ENCODE results near the gene RAMP1. TPM values are rescaled to one million over a fixed set of nuclear protein-coding genes. Genes with fewer than 3 reads are reported as not detected.
"Not testable (repeated sequence)": the region's sequence is repeated elsewhere in the genome, so short reads cannot be mapped to it uniquely, and the experiment has no call there.

Gene RAMP1
- polyA plus RNA-seq, 4 donors, result 61.6 to 155 (median 88.0) TPM

DNA sequence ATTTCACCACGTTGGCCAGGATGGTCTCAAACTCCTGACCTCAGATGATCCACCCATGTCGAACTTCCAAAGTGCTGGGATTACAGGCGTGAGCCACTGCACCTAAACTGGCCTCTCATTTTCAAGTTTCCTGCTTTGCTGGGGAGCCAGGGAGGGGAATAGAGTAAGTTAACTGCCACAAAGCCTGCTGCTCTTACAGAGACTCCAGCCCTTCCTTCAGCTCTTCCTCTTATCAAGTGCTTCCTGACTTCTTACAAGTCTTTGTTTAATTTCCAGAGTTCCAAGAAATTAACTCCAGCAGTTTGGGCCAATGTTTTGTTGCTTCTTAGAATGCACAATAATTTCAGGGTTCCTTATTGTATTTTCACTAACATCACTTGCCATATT, 83.1 kb downstream of the RAMP1 start:
- 63 to 86% (median 79%) methylated on average over 3 of the region's 3 CpGs for WGBS, 3 donors
- H3K4me3 ChIP-seq (ENCODE audit: low read depth in 1 of 3, low read length in 3 of 3), result no peak overlapping the region
- no peaks in the 10 kb centered on the region for H3K27me3 ChIP-seq (ENCODE audit: control insufficient read depth in 3 of 3, insufficient read depth in 3 of 3, low read length in 3 of 3)
- peaks cover 1 to 20% of the 10 kb centered on the region in 2 donors for H3K9me3 ChIP-seq (ENCODE audit: control insufficient read depth in 2 of 2, insufficient read depth in 1 of 2, low read depth in 1 of 2, low read length in 1 of 2)
- no peak overlapping the region for H3K27ac ChIP-seq (ENCODE audit: low read depth in 1 of 3, low read length in 2 of 3)
- no peaks in the 10 kb centered on the region for H3K36me3 ChIP-seq (ENCODE audit: control insufficient read depth in 3 of 3, insufficient read depth in 2 of 3, low read depth in 1 of 3, low read length in 3 of 3)
- no peaks in the 10 kb centered on the region for H3K4me1 ChIP-seq (ENCODE audit: control insufficient read depth in 3 of 3, insufficient read depth in 2 of 3, low read depth in 1 of 3, low read length in 2 of 3)
- DNase-seq (no peak), FAIRE-seq (no peak)

DNA sequence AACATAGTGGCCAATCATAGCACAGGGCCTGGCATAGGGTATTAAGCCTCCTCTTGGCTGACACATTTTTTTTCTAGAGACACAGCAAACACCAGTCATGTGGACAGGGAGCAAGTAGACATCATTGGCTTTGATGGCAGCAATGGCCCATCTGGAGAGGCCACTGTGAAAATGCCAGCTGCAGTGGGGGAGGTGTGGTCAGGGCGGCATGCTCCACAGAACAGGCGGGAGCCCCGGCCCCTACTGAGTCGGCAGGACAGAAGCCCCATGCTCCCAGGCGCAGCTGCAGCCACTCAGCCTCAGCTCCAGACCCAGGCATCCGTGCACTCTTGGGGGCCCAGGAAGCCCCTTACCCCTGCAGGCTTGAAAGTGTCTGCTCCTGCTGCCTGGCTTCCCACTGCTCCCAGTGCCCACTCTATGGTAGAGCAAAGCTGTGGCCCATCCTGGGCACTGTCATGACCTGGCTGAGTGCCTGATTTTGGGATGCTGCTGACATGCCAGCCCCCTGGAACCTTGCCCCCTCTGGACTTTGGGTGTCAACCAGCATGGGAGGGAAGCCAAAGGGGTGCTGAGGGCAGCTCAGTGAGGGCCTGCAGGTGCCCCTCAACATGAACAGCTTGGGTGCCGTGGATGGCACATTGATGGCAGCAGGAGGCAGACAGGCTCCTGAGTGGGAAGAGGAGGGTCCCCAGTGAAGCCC, 84.1 kb downstream of the RAMP1 start:
- no peak overlapping the region for H3K27ac ChIP-seq (ENCODE audit: low read depth in 1 of 3, low read length in 2 of 3)
- no peak overlapping the region for H3K4me3 ChIP-seq (ENCODE audit: low read depth in 1 of 3, low read length in 3 of 3)
- H3K9me3 ChIP-seq (ENCODE audit: control insufficient read depth in 2 of 2, insufficient read depth in 1 of 2, low read depth in 1 of 2, low read length in 1 of 2), result peaks cover 1 to 20% of the 10 kb centered on the region in 2 donors
- FAIRE-seq, result no peak
- H3K36me3 ChIP-seq (ENCODE audit: control insufficient read depth in 3 of 3, insufficient read depth in 2 of 3, low read depth in 1 of 3, low read length in 3 of 3), result no peaks in the 10 kb centered on the region
- no peaks in the 10 kb centered on the region for H3K27me3 ChIP-seq (ENCODE audit: control insufficient read depth in 3 of 3, insufficient read depth in 3 of 3, low read length in 3 of 3)
- 90 to 93% (median 92%) methylated on average over 7 of the region's 7 CpGs for WGBS, 3 donors
- no peaks in the 10 kb centered on the region for H3K4me1 ChIP-seq (ENCODE audit: control insufficient read depth in 3 of 3, insufficient read depth in 2 of 3, low read depth in 1 of 3, low read length in 2 of 3)
- DNase-seq, result no peak

DNA sequence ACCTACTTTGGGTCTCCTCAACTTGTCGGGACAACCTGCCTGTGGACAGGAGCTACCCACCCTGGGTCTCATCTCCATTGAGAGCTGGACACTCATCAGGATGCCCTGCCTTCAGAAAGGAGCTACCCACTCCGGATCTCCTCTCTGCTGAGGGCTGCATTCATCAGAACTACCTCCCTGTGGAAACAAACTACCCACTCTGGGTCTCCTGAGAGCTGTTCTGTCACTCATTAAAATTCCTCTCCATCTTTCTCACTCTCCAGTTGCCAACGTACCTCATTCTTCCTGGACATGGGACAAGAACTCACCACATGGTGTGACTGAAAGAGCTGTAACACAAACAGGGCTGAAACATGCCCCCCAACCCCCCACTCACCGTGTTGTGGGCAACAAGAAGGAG, 84.9 kb downstream of the RAMP1 start:
- Histone ChIP-seq H3K4me3 (ENCODE audit: low read depth in 1 of 3, low read length in 3 of 3) (no peak overlapping the region), H3K27me3 (ENCODE audit: control insufficient read depth in 3 of 3, insufficient read depth in 3 of 3, low read length in 3 of 3) (no peaks in the 10 kb centered on the region), H3K36me3 (ENCODE audit: control insufficient read depth in 3 of 3, insufficient read depth in 2 of 3, low read depth in 1 of 3, low read length in 3 of 3) (no peaks in the 10 kb centered on the region), H3K4me1 (ENCODE audit: control insufficient read depth in 3 of 3, insufficient read depth in 2 of 3, low read depth in 1 of 3, low read length in 2 of 3) (no peaks in the 10 kb centered on the region), H3K27ac (ENCODE audit: low read depth in 1 of 3, low read length in 2 of 3) (no peak overlapping the region), H3K9me3 (ENCODE audit: control insufficient read depth in 2 of 2, insufficient read depth in 1 of 2, low read depth in 1 of 2, low read length in 1 of 2) (peaks cover 1 to 20% of the 10 kb centered on the region in 2 donors)
- DNase-seq, result no peak
- 82 to 89% (median 88%) methylated on average over 4 of the region's 4 CpGs for WGBS, 3 donors
- no peak for FAIRE-seq

DNA sequence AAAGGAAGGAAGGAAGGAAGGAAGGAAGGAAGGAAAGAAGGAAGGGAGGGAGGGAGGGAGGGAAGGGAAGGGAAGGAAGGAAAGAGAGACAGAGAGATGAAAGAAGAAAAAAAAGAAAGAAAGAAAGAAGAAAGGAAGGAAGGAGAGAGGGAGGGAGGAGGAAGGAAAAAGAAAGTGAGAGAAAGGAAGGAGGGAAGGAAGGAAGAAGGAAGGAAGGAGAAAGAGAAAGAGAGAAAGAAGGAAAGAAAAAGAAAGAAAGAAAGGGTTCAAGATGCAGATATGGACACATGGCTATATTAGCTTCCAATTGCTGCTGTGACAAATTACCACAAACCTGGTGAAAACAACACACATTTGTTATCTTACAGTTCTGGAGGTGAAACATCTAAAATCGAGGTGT, 87.0 kb downstream of the RAMP1 start:
- no peaks in the 10 kb centered on the region for H3K27me3 ChIP-seq (ENCODE audit: control insufficient read depth in 3 of 3, insufficient read depth in 3 of 3, low read length in 3 of 3)
- no peaks in the 10 kb centered on the region for H3K4me1 ChIP-seq (ENCODE audit: control insufficient read depth in 3 of 3, insufficient read depth in 2 of 3, low read depth in 1 of 3, low read length in 2 of 3)
- 56 to 61% (median 59%) methylated on average over 1 of the region's 1 CpG for WGBS, 3 donors
- no peak overlapping the region for H3K27ac ChIP-seq (ENCODE audit: low read depth in 1 of 3, low read length in 2 of 3)
- no peak for FAIRE-seq
- peaks cover 1 to 20% of the 10 kb centered on the region in 2 donors for H3K9me3 ChIP-seq (ENCODE audit: control insufficient read depth in 2 of 2, insufficient read depth in 1 of 2, low read depth in 1 of 2, low read length in 1 of 2)
- H3K36me3 ChIP-seq (ENCODE audit: control insufficient read depth in 3 of 3, insufficient read depth in 2 of 3, low read depth in 1 of 3, low read length in 3 of 3), result no peaks in the 10 kb centered on the region
- no peak for DNase-seq
- H3K4me3 ChIP-seq (ENCODE audit: low read depth in 1 of 3, low read length in 3 of 3), result no peak overlapping the region

DNA sequence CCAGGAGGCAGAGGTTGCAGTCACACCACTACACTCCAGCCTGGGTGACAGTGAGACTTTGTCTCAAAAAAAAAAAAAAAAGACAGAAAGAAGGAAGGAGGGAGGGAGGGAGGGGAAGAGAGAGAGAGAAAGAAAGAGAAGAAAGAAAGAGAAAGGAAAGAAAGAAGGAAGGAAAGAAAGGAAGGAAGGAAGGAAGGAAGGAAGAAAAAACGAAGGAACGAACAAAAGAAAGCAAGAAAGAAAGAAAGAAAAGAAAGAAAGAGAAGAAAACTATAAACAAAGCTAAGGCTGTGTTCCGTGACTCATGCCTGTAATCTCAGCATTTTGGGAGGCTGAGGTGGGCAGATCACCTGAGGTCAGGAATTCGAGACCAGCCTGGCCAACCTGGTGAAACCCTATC, 91.9 kb downstream of the RAMP1 start:
- WGBS, 3 donors, result 77 to 91% (median 82%) methylated on average over 4 of the region's 4 CpGs
- H3K4me1 ChIP-seq (ENCODE audit: control insufficient read depth in 3 of 3, insufficient read depth in 2 of 3, low read depth in 1 of 3, low read length in 2 of 3); H3K9me3 ChIP-seq (ENCODE audit: control insufficient read depth in 2 of 2, insufficient read depth in 1 of 2, low read depth in 1 of 2, low read length in 1 of 2); DNase-seq; H3K36me3 ChIP-seq (ENCODE audit: control insufficient read depth in 3 of 3, insufficient read depth in 2 of 3, low read depth in 1 of 3, low read length in 3 of 3); H3K27ac ChIP-seq (ENCODE audit: low read depth in 1 of 3, low read length in 2 of 3); H3K4me3 ChIP-seq (ENCODE audit: low read depth in 1 of 3, low read length in 3 of 3); FAIRE-seq: not testable (repeated sequence)
- H3K27me3 ChIP-seq (ENCODE audit: control insufficient read depth in 3 of 3, insufficient read depth in 3 of 3, low read length in 3 of 3), result peaks cover 0 to 12% (median 4%) of the 10 kb centered on the region in 3 donors

DNA sequence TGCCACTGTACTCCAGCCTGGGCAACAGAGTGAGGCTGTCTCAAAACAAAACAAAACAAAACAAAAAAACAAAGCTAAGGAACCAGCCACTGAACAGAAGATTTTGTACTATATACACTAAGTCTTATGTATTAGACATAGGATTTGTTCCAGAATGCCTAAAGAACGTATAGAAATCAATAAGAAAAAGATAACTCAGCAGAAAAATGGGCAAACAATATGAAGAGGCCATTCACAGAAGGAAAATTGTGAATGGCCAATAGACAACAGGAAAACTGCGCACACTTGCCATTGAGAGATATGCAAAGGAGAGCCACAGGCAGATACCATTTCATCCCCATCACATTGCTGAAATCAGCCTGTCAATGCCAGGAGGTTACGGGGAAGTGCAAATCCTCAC, 92.5 kb downstream of the RAMP1 start:
- Histone ChIP-seq H3K4me1 (ENCODE audit: control insufficient read depth in 3 of 3, insufficient read depth in 2 of 3, low read depth in 1 of 3, low read length in 2 of 3) (peaks cover 0 to 5% (median 4%) of the 10 kb centered on the region in 3 donors), H3K36me3 (ENCODE audit: control insufficient read depth in 3 of 3, insufficient read depth in 2 of 3, low read depth in 1 of 3, low read length in 3 of 3) (no peaks in the 10 kb centered on the region), H3K27me3 (ENCODE audit: control insufficient read depth in 3 of 3, insufficient read depth in 3 of 3, low read length in 3 of 3) (peaks cover 0 to 12% (median 4%) of the 10 kb centered on the region in 3 donors), H3K27ac (ENCODE audit: low read depth in 1 of 3, low read length in 2 of 3) (no peak overlapping the region), H3K9me3 (ENCODE audit: control insufficient read depth in 2 of 2, insufficient read depth in 1 of 2, low read depth in 1 of 2, low read length in 1 of 2) (no peaks in the 10 kb centered on the region), H3K4me3 (ENCODE audit: low read depth in 1 of 3, low read length in 3 of 3) (no peak overlapping the region)
- FAIRE-seq (no peak), DNase-seq (no peak)
- 70 to 88% (median 83%) methylated on average over 3 of the region's 3 CpGs for WGBS, 3 donors

DNA sequence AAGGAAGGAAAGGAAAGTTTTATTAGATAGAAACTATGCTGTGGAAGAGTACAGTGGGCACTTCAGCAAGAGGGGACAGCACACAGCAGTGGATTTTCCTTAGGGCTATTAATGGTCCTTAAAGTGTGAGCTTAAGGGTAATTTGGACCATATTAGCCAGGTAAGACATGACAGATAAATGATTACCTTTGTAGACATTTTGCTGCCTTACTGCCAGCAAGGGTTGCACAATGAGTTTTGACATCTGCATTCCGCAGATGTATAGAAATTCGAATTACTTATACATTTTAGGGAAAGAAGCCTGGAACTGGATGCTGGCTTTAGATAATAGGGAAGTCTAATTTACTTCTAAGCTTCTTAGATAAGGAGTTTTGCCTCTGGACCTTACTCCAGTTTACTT, 93.4 kb downstream of the RAMP1 start:
- peaks cover 0 to 5% (median 4%) of the 10 kb centered on the region in 3 donors for H3K4me1 ChIP-seq (ENCODE audit: control insufficient read depth in 3 of 3, insufficient read depth in 2 of 3, low read depth in 1 of 3, low read length in 2 of 3)
- H3K27ac ChIP-seq (ENCODE audit: low read depth in 1 of 3, low read length in 2 of 3), result no peak overlapping the region
- FAIRE-seq (no peak), DNase-seq (no peak)
- no peaks in the 10 kb centered on the region for H3K36me3 ChIP-seq (ENCODE audit: control insufficient read depth in 3 of 3, insufficient read depth in 2 of 3, low read depth in 1 of 3, low read length in 3 of 3)
- no peaks in the 10 kb centered on the region for H3K9me3 ChIP-seq (ENCODE audit: control insufficient read depth in 2 of 2, insufficient read depth in 1 of 2, low read depth in 1 of 2, low read length in 1 of 2)
- H3K4me3 ChIP-seq (ENCODE audit: low read depth in 1 of 3, low read length in 3 of 3), result no peak overlapping the region
- H3K27me3 ChIP-seq (ENCODE audit: control insufficient read depth in 3 of 3, insufficient read depth in 3 of 3, low read length in 3 of 3), result peaks cover 0 to 12% (median 4%) of the 10 kb centered on the region in 3 donors
- WGBS, 3 donors, result 81 to 89% (median 83%) methylated on average over 2 of the region's 2 CpGs

DNA sequence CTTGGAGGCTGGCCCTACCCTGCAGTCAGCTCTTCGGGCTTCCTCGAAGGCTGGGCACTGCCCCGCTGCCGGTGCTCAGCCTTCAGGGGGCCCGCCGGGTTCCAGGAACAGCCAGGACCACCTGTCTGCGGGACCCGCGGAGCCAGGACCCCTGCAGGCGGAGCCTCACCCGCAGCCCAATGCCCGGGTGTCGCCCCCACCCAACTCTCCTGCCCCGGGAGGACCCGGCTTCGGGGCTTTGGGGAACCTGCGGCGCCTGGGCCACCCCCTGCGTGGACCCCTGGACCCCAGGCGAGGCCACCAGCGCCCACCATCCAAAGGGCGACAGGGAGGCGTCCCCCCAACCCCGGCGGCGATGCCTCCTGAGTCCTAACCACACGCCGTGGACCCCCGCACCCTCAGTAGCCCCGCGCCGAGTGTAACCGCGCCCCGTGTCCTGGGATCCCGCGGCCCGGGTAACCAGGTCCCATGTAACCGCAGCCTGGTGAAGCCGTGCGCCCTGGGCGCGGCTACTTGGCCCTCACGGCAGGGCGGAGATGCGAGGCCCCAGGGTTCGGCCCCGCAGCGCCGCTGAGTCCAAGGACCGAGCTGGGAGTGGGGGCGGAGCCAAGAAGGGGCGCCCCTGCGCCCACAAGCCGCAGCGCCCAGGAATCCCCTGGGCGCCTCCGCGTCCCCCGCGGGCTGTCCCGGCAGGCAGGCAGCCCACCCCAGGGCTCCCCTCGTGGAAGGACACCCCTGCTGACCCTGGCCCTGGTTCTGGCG, 96.4 kb downstream of the RAMP1 start:
- Histone ChIP-seq H3K9me3 (ENCODE audit: control insufficient read depth in 2 of 2, insufficient read depth in 1 of 2, low read depth in 1 of 2, low read length in 1 of 2) (no peaks in the 10 kb centered on the region), H3K4me3 (ENCODE audit: low read depth in 1 of 3, low read length in 3 of 3) (peak overlapping the region in 2 of 3 donors; percentile 5 to 44), H3K27me3 (ENCODE audit: control insufficient read depth in 3 of 3, insufficient read depth in 3 of 3, low read length in 3 of 3) (peaks cover 0 to 12% (median 4%) of the 10 kb centered on the region in 3 donors), H3K36me3 (ENCODE audit: control insufficient read depth in 3 of 3, insufficient read depth in 2 of 3, low read depth in 1 of 3, low read length in 3 of 3) (no peaks in the 10 kb centered on the region), H3K27ac (ENCODE audit: low read depth in 1 of 3, low read length in 2 of 3) (no peak overlapping the region), H3K4me1 (ENCODE audit: control insufficient read depth in 3 of 3, insufficient read depth in 2 of 3, low read depth in 1 of 3, low read length in 2 of 3) (peaks cover 0 to 5% (median 4%) of the 10 kb centered on the region in 3 donors)
- FAIRE-seq (no peak), DNase-seq (peak; percentile 30 to 86)
- WGBS, 3 donors, result 4 to 13% (median 13%) methylated on average over 49 to 64 of the region's 64 CpGs

All from small intestine (tissue), 7 donors.